ENCODE measurements around the gene TMEM63B. TPM values are rescaled to one million over a fixed set of nuclear protein-coding genes. Genes with fewer than 3 reads are reported as not detected.

Gene TMEM63B
- total RNA-seq, 4 donors from 2014 or later: 27.2 to 71.9 (median 43.7) TPM

DNA sequence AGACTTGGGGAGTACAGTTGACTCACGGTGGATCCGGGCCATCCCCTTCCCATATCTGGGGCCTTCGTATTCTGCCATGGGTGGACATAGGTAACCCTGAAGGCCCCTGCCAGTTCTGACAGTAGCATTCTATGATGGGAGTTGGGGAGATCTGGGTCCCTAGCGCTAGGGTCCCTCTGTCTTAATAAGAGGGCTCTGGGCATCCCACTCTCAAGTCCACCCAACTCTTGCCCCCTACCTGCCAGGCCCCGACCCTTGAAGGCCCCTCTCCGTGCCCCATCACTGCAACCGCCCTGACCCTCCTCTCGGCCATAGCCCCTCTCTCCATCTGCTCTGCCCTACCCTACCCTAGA, 24.7 kb downstream of the TMEM63B start:
- peaks cover 0 to 3% of the 10 kb centered on the region in 2 donors for H3K4me1 ChIP-seq
- in situ Hi-C loops (cut with MboI; ENCODE audit: low sequenced_read_pairs in 4 of 4) (loop anchor here in 2 of 4 donors (5.0 to 25.0 kb wide), 2 partner anchors 50 to 185 kb away; partner anchors contain the start of gene SPATS1 (in 2 of the 2)), intact Hi-C loops (cut with DNase I; ENCODE audit: low total_unique reads) (loop anchor here (1.0 kb wide), 1 partner anchor 56 kb away; no protein-coding TSS in a partner anchor)
- ATAC-seq (no peak), DNase-seq (no peak)
- H3K4me3 ChIP-seq: no peak overlapping the region
- H3K27ac ChIP-seq: no peak overlapping the region
- H3K27me3 ChIP-seq: no peaks in the 10 kb centered on the region
- no peaks in the 10 kb centered on the region for H3K9me3 ChIP-seq
- TF ChIP-seq CTCF (IDR thresholded peaks at IDR 0.05 in 4 of 5, conservative IDR thresholded peaks at IDR 0.05 in 1 of 5) (peak in 2 of 5 experiments; percentile 5 to 10), POLR2A (IDR thresholded peaks at IDR 0.05) (no peak)
- peaks cover 0 to 47% of the 10 kb centered on the region in 2 donors for H3K36me3 ChIP-seq

DNA sequence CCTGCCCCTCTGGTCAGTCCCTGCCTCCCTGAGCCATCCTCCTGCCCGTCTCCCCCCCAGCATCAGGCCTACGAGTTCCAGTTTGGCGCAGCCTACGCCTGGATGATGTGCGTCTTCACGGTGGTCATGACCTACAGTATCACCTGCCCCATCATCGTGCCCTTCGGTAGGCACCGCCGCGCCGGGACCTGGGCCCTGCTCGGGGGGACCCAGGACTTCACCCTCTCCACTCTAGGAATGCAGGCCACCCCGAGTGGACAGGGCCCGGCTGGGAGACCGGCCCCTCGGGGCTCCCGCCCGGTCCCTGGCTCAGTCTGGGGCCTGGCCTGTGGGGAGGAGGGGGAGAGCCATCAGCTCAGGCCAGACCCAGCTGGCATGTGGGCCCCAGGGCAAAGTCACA, 25.2 kb downstream of the TMEM63B start:
- ATAC-seq (no peak), DNase-seq (no peak)
- no peak overlapping the region for H3K27ac ChIP-seq
- TF ChIP-seq CTCF (IDR thresholded peaks at IDR 0.05 in 4 of 5, conservative IDR thresholded peaks at IDR 0.05 in 1 of 5) (no peak), POLR2A (IDR thresholded peaks at IDR 0.05) (no peak)
- H3K4me3 ChIP-seq: no peak overlapping the region
- H3K9me3 ChIP-seq: no peaks in the 10 kb centered on the region
- H3K36me3 ChIP-seq: peaks cover 0 to 43% of the 10 kb centered on the region in 2 donors
- in situ Hi-C loops (cut with MboI; ENCODE audit: low sequenced_read_pairs in 4 of 4) (loop anchor here in 2 of 4 donors (5.0 to 25.0 kb wide), 2 partner anchors 50 to 185 kb away; partner anchors contain the start of gene SPATS1 (in 2 of the 2)), intact Hi-C loops (cut with DNase I; ENCODE audit: low total_unique reads) (loop anchor here (1.0 kb wide), 1 partner anchor 56 kb away; no protein-coding TSS in a partner anchor)
- no peaks in the 10 kb centered on the region for H3K27me3 ChIP-seq
- peaks cover 0 to 3% of the 10 kb centered on the region in 2 donors for H3K4me1 ChIP-seq

GRCh38 chr6:44154067-44154466, 26.7 kb downstream of the TMEM63B start:
- Histone ChIP-seq H3K4me3 (no peak overlapping the region), H3K27ac (no peak overlapping the region), H3K27me3 (no peaks in the 10 kb centered on the region), H3K4me1 (peaks cover 0 to 3% of the 10 kb centered on the region in 2 donors), H3K9me3 (no peaks in the 10 kb centered on the region), H3K36me3 (peaks cover 0 to 27% of the 10 kb centered on the region in 2 donors)
- no peak for ATAC-seq
- no peak for TF ChIP-seq POLR2A (IDR thresholded peaks at IDR 0.05)
- TF ChIP-seq CTCF (IDR thresholded peaks at IDR 0.05 in 4 of 5, conservative IDR thresholded peaks at IDR 0.05 in 1 of 5): no peak
- intact Hi-C loops (cut with DNase I; ENCODE audit: low total_unique reads): no loop called here
- DNase-seq: no peak
- in situ Hi-C loops (cut with MboI; ENCODE audit: low sequenced_read_pairs in 4 of 4): loop anchor here in 2 of 4 donors (5.0 to 25.0 kb wide), 2 partner anchors 52 to 183 kb away; partner anchors contain the start of gene SPATS1 (in 2 of the 2)

DNA sequence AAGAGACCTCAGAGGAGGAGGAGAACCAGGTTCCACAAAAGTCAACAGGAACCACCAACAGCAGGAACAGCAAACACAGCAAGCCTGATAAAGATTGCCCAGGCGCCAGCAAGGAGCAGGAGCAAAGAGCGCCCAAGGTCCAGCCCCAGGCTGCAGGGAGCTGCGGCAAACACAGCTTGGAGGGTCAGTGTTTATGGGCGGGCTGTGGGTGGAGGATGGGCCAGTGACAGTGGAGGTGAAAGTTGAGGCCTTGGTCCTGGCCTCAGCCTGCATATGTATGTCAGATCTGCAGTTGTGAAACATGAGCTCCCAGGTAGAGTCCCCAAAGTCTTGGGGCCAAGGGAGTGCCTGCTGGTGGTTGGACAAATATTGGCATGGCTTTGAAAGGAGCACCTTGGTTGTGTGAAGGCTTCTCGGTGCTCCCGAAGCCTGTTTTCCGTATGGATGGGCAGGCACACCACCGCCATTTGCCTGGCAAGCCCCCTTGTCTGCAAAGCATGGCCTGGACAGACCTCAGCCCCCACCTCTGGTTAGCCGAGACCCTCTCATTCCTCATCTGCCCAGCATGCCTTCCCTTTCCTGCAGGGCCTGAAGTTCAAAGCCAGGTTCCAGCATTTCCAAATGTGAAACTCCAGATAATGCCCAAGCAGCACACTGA, 29.3 kb downstream of the TMEM63B start:
- intact Hi-C loops (cut with DNase I; ENCODE audit: low total_unique reads): no loop called here
- no peak for ATAC-seq
- in situ Hi-C loops (cut with MboI; ENCODE audit: low sequenced_read_pairs in 4 of 4): loop anchor here in 2 of 4 donors (25.0 kb wide), 1 partner anchor 181 kb away; the partner anchor contains the start of gene SPATS1 (in 2 of the 2)

More for the DNA sequence above, 29.3 kb downstream of the TMEM63B start:
- no peak overlapping the region for H3K4me3 ChIP-seq
- no peak overlapping the region for H3K27ac ChIP-seq
- H3K4me1 ChIP-seq: peaks cover 0 to 2% of the 10 kb centered on the region in 2 donors
- no peak for TF ChIP-seq POLR2A (IDR thresholded peaks at IDR 0.05)
- TF ChIP-seq CTCF (IDR thresholded peaks at IDR 0.05 in 4 of 5, conservative IDR thresholded peaks at IDR 0.05 in 1 of 5): no peak
- no peaks in the 10 kb centered on the region for H3K9me3 ChIP-seq
- no peak for DNase-seq
- peaks cover 0 to 13% of the 10 kb centered on the region in 2 donors for H3K36me3 ChIP-seq
- H3K27me3 ChIP-seq: no peaks in the 10 kb centered on the region

All from gastrocnemius medialis (tissue), 4 donors.